Hematopoietic multipotent progenitor cell treated with erythropoietin and hydrocortisone succinate and interleukin-3 and kit ligand, for 8 days (in vitro differentiated cells): ENCODE measurements around the gene ACSM4.
A peak's percentile ranks its signal among the peaks of the same experiment; 100 is the strongest.

Experiments
- DNase-seq: peaks from one replicate; pipeline ENCODE4 v3.0.0-alpha.2; 2015

The ACSM4 gene

DNA sequence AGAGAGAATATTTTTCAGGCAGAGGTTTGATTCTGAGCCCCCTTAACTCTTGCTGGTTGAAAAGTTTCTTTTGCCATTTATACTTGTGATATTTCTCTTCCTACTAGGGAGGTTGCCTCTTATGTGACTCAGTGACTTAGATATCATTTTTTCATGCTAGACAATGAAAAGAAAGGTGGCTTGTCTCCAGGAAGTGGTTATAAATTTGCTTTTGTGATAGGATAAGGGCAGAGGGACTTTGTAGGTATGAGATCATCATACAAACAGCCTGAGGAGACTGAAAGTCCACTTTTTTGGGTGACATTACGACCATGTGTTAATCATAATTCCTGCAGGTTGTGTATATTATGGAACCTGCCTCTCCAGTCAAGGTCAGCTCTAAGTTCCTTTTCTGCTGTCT is 35.8 kb downstream of the ACSM4 start:
- DNase-seq: no peak

DNA sequence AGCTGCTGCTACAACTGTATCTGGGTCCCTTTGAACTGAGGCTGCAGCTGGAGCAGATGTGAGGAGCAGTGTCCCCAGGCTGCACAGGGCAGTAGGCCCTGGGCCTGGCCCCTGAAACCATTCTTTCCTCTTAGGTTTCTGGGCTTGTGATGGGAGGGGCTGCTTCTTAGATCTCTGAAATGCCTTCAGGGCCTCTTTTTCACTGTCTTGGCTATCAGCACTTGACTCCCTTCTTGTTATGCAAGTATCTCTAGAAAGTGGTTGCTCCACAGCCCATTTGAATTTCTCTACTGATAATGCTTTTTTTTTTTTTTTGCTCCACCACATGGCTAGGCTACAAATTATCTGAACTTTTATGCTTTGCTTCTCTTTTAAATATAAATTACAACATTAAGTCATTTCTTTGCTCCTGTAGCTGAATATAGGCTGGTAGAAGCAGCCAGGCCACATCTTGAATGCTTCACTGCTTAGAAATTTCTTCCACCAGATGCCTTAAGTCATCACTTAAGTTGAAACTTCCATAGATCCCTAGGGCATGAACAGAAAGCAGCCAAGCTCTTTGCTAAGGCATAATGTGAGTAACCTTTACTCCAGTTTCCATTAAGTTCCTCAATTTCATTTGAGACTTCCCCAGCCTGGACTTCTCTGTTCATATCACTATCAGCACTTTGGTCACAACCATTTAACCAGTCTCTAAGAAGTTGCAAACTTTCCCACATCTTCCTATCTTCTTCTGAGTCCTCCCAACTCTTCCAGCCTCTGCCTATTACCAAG is 41.1 kb downstream of the ACSM4 start:
- peak; percentile 35 for DNase-seq

DNA sequence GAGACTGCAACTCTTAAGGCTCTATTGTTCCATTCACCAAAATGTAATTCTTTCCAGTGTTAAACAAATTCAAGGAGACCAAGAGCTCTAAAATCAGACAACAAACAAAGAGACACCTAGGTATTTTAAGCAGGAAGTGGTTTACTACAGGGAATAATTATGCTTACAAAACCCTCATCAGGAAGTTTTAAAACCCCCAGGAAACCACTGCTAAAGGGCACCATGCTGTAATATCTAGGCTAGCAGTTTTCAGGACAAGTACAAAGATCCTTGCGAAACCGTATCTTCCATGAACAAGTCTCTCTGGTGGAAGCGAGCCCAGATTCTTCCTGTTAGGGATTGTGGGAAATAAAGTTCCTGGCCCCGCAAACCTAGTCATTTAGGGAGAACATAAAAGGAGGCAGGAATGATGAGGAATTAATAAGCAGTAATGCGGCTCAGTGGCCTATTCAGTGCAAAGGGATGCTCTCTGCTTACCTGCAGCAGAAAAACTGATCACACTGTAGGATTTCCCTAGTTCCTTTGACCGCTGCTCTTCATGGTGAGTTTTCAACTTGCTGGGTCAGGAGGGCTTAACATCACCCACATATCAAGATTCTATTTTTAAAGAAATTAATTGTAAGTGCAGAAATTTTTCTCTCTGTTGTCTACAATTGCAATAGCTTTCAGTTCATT is 42.8 kb downstream of the ACSM4 start:
- no peak for DNase-seq

- no peak for DNase-seq
These were observed 45.5 kb downstream of the ACSM4 start for GRCh38 chr12:7349418-7349817.

GRCh38 chr12:7351177-7351576 is 47.3 kb downstream of the ACSM4 start:
- DNase-seq: no peak

DNA sequence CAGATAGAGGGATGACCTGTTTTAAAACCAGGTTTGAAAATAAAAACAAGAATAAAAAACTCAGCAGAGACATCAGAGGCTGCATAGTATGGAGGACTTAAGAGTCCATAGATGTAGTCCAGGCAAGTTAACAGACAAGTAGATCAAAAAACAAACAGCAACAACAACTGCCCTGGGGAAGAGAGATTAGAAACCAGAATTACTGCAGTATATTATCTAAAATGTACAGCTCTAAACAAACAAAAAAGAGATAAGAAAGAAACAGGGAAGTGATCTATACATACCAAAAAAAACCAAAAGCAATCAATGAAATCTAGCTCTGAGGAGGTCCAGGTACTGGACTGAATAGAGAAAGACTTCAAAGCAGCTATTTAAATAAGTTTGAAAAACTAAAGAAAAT is 48.8 kb downstream of the ACSM4 start:
- peak; percentile 25 for DNase-seq

DNA sequence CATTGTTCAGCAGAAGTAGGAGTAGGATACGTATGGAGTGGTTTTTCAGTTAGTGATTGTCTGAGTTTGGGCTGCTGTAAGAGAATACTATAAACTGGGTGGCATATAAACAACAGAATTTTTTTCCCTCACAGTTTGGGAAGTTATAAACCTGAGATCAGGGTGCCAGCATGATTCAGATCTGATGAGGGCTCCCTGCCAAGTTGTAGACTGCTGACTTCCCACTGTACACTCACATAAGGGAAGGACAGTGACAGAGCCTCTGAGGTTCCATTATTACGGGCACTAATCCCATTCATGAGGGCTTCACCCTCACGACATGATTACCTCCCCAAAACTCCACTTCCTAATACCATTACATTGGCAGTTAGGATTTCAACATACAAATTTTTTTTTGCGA is 50.7 kb downstream of the ACSM4 start:
- peak; percentile 31 for DNase-seq

GRCh38 chr12:7361265-7361664 is 57.4 kb downstream of the ACSM4 start:
- no peak for DNase-seq

GRCh38 chr12:7362734-7363133 is 58.9 kb downstream of the ACSM4 start:
- no peak for DNase-seq

- DNase-seq: no peak
These were observed 65.4 kb downstream of the ACSM4 start for GRCh38 chr12:7369274-7369729.

- peak; percentile 48 for DNase-seq
These were observed 69.4 kb downstream of the ACSM4 start for GRCh38 chr12:7373226-7373625.

DNA sequence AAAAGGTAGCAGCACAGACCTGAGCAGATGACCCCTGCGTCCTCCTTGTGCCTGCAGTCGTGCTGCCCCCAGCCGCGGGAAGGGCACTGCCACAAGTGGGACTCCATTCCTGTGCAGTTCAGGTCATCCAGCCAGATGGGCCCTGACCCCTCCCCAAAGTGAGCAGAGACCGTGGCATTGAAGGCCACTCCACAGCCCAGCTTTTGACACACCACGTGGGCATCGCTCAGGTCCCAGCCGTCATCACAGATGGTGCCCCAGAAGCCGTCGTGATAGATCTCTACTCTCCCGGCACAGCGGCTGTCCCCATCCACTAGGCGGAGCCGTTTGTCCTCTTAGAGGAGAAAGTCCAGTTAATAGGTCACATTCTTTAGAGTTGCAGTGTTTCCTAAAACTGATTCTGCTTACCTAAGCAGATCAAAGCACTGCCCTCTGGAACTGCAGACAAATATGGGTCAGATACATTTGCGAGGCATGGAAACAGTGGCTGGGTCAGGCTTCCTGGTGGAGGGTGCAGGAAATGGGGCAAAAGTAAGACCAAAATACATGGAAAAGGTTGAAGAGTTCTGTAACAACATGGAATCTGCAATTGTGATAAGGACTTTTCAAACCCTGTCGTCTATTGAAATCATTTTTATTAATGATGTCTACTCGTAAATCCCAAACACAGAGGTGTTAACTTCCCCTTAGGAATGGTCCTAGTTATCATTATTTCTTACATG is 70.7 kb downstream of the ACSM4 start:
- DNase-seq: peak; percentile 67

DNA sequence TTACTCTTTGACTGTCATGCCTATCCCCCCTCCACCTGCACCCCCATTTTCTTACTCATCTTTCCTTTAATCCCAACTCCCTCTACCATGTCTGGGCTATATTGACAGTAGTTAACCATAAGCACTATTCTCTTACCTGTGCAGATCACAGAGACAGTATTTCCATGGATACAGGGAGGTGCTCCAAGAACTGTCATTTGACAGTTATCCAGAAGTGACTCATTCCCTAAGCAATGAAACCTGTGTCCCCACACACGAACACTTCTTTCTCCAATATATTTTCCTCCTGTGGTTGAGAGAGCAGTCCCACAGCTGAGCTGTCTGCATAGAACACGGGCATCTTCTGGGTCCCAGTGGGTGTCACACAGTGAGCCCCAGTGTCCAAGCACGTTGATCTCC is 71.3 kb downstream of the ACSM4 start:
- no peak for DNase-seq

- DNase-seq: no peak
These were observed 72.3 kb downstream of the ACSM4 start for GRCh38 chr12:7376196-7376595.
